ENCODE data around the gene NPIPA5.
"Not testable (repeated sequence)": the region's sequence is repeated elsewhere in the genome, so short reads cannot be mapped to it uniquely, and the experiment has no call there.

DNA sequence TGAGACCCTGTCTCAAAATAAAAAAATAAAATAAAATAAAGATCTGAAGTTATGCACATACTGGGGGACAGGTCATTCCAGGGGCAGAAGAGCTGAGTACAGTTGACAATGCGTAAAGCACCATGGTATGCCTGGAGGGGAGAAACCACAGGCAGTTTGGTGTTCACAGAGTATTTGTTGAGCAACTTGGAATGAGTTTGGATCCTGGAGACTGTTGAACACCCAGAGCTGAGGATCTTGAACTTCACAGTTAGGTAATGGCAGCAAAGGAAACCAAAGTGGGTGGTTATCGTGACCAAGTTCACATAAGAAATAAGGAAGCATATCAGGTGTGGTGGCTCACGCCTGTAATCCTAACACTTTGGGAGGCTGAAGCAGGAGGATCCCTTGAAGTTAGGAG, 26.0 kb upstream of the NPIPA5 start:
- TF ChIP-seq, protein P1, sequence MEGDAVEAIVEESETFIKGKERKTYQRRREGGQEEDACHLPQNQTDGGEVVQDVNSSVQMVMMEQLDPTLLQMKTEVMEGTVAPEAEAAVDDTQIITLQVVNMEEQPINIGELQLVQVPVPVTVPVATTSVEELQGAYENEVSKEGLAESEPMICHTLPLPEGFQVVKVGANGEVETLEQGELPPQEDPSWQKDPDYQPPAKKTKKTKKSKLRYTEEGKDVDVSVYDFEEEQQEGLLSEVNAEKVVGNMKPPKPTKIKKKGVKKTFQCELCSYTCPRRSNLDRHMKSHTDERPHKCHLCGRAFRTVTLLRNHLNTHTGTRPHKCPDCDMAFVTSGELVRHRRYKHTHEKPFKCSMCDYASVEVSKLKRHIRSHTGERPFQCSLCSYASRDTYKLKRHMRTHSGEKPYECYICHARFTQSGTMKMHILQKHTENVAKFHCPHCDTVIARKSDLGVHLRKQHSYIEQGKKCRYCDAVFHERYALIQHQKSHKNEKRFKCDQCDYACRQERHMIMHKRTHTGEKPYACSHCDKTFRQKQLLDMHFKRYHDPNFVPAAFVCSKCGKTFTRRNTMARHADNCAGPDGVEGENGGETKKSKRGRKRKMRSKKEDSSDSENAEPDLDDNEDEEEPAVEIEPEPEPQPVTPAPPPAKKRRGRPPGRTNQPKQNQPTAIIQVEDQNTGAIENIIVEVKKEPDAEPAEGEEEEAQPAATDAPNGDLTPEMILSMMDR (IDR thresholded peaks at IDR 0.05), result not testable (repeated sequence)
- not testable (repeated sequence) for TF ChIP-seq POLR2A (IDR thresholded peaks at IDR 0.05)
